CD4-positive, alpha-beta T cell treated with Interleukin-1 beta for 1 hour (primary cell): ENCODE measurements around the gene SHQ1.

Source experiments
- DNase-seq, 2 donors: peaks; one replicate each; pipeline ENCODE4 v3.0.0-alpha.2; 2020 to 2022

The SHQ1 gene

DNA sequence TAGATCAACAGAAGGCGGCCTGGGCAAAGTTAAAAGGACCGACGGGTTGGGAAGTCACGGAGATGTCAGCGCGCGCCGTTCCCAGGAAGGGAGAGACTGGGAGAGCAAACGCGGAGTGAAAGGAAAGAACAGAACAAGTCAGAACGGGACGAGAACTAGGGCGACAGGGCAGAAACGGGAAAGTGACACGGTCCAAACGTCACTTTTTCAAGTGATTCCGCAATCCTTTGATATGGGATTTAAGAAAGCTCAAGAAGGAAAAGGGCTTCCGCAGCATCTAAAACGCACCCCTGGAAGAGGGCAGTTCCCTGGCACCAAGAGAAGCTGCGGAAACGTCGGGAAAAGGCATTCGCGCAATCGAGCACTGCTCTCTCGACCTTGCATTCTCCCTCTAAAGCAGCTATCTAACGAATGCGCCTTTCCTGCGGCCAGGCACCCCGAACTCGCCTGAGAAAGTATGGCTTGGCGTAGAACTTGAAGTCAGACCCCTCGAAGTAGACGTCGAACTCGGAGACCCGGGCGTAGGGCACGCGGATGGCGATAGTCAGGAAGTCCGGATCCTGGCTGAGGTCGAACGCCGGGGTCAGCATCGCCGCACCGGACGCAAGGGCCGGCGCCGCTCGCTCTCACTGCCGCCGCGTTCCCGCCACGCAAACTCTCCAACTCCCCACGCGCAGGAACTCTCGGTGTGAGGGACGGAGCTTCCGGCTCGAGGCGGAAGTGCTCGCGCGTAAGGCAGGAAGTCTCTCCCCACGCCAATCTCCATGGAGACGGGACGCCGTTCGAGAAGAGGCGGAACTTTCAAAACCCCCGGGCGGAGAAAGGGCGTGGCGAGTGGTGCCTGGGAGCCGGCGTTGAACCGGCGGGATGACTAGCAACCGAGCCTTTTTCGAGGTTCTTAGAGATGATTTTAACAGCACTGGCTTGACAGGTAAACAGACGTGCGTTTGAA lies at the start of gene SHQ1:
Gene SHQ1, minus strand, starts transcription at position 695 of the 952 bp plus-strand sequence. Its CDS starts 105 bp downstream, at position 590.
- peak; percentile 92 to 93 for DNase-seq

DNA sequence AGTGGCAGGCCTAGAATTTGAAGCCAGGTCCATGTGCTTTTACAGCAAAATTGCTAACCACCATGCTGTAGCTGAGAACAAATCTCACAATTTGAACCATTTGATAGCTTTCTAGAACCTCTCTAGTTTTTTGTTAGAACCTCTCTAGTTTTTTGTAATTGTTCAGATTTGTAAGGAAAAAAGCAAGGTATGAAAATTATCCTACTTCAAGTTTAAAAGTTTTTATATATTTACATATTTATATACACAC lies 49.4 kb upstream of the SHQ1 start:
- DNase-seq: no peak

DNA sequence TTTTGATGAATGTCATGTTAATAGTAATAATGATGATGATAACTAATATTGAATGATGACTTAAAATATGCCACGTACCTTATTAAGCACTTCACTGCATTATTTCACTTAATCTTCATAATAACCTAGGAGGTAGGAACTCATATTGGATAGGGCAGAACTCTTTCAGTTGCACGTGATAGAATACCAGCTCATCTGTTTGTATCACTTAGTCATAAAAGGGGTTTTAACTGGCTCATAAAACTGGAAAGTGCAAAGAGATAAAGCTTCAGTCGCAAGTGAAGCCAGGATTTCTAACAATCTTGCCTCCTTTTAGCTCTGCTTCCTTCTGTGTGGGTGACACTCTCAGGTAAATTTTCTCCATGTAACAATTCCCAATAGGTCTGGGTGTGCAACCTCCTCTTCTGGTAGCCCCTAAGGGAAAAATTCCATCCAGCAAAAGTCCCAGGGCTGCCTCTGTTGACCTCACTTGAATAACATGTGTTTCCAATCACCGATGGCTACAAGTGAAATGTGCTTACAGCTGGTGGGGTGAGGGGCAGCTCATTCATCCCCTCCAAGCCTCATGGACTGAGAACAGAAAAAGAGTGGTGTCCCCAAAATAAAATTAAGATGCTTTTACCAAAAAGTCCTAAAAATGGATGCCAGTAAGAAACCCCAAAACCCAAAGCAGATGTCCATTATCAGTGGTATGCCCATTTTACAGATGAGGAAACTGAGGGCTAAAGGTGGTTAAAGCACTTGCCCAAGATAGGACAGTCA lies 48.9 kb upstream of the SHQ1 start:
- no peak for DNase-seq

DNA sequence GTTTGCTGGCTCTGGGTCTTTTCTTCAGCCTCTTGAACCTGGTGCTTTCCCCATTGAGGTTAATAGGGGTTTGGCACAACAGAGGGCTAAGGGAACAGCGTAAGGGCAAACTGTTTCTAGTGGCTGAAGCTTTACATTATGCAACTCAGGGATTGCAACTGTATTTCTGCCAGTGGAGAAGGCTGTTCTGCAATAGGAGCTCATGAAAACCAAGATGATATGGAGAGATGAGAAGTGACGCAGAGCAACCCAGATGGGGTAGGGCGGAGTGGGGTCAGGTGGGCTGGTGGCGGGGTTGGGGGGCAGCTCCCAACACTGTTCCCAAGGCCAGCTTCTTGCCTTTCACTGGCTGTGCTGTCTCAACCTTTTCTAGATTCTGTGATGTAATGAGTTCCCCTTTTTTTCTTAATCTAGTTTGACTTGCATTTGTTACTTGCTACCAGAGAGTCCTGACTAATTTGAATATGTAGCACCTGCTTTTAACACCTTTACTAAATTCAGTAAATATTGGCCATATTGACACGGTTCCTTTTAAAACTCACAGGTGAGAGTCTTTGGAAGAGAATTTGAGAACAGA lies 46.8 kb upstream of the SHQ1 start:
- no peak for DNase-seq

DNA sequence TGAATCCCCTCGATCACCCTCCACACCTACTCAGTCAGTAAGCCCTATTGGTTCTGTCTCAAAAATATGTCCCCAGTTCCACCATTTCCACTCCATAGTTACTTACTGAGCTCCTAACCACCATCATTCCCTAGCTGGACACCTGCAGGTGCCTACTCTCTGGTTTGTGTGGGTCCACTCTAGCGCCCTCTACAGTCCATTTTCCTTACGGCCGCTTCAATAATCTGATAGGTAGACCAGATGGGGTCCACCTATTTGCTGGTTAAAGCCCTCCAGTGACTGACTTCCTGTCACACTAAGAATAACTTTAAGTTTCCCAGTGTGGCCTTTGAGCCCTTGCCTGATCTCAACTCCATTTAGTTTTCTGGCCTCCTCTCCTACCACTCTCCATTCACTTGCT lies 44.6 kb upstream of the SHQ1 start:
- DNase-seq: no peak

DNA sequence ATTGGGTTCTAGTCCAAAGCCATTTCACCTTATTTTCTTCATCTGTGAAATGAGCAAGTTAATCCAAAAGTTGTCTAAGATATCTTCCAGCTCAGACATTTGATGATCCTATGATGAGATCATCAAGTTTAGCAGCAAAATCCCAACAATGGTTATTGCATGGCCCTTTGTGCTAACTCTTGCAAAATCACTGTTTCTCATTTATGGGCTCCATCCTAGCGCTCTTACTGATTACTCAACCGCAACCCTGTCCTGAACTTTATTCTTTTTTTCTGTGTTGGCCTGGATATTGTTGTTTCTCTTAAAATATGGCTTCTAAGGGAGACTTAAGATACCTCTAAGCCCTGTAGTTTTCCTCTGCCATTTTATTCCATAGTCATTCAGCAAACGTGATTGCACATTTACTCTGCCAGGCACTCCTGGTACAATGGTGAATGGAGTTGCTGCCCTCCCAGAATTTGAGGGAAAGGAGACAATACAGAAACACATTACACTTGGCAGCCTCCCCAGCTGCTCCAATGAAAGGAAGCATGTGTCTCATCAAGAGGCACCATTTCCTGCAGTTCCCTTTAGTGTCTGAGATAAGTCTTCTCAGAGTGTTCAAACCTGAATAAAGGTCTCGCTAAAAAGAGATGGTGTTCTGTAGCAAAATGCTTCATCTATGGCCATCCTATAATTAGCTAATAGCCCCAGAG lies 44.0 kb upstream of the SHQ1 start:
- no peak for DNase-seq

DNA sequence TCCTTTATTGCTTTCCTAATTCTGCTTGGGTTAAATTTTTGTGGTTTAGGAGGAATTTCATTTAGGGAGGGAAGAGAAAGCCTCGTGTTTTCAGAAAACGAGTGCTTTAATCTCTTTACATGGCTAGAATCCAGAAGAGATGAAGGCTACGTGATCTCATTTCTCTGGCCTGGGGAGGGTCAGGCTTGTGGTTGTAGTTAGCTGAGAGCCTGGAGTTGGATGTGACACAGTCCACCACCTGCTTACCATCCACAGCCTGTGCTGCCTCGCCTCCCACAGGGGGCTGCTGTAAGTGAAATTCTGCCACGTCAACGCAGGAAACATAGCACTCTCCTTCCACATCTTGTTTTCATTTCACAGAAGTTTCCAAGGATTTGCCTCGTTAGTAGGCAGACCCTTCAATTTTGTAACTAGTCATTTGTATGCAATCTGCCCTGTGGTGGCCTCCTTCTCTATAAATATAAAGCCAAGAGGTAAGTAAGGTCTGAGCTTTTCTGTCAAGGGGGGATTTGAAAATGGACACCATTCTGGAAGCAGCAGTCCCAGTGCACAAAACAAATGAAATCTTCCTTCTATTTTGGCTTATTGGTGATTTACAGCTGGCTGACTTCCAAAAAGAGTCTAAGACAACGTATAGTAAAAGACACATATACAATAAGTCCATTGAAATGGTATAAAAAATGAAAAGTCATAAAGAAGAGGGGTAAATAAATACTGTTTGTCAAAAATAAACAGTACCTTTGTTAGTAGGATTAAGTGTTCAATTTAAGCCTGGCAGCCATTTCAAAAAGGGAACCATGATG lies 43.0 kb upstream of the SHQ1 start:
- DNase-seq: no peak

DNA sequence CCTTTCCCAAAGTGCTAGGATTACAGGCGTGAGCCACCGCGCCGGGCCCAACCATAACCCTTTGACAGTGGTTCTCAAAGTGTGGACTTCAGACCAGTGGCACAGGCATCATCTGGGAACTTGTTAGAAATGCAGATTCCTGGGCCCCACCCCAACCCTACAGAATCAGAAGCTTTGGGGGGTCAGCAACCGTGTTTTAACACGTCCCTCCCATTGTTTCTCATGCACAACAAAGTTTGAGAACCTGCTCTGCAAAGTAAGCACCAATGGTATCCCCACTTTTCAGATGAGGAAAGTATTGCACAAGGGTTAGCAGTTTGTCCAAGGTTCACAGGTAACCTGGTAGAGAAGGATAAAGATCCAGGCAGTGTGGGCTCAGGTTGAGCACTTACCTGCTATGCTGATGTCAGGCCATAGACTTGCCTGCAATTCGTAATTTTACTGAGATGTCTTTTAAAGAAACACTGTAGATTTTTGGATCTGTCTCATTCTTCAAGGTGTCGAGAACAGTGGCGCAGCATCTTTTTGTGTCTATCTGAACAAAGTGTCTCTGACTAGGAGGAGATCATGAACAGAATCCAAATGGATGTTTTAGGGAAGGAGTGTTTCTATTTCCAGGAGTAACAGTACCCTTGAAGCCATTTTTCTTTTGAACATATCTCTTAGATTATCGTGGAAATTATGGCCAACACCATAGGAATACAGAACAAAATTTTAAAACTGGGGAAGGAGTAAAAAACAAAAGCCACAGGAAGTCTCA lies 42.1 kb upstream of the SHQ1 start:
- no peak for DNase-seq

DNA sequence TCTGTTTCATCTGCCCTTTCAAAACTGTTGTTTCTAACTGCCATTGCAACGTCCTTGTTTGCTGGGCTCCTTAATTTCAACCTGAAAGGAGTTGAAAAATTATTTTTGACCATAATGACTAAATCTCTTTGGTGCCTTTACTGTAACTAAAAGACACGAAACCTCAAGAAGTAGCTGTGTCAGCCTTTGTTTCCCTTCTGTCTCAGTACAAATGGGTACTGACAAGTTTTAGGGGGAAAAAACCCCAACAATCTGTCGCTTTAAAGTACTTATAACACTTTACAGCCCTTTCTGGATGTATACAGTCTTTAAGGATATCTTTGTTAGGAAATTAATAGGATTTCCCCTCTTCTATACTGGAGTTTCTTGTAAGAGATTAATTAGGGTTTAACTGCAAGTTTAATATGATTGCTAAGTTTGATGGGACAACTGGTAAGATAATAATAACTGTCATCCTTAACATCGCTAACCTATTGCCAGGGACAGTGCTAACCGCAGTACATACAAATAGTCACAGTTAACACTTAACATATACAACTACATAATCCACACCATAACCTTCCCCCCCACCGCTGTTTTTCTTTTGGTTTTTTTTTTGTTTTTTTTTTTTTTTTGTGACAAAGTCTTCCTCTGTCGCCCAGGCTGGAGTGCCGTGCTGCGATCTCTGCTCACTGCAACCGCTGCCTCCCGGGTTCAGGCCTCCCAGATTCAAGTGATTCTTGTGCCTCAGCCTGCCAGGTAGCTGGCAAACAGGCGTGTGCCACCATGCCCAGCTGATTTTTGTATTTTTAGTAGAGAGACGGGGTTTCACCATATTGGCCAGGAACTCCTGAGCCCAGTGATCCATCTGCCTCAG lies 41.3 kb upstream of the SHQ1 start:
- DNase-seq: no peak

DNA sequence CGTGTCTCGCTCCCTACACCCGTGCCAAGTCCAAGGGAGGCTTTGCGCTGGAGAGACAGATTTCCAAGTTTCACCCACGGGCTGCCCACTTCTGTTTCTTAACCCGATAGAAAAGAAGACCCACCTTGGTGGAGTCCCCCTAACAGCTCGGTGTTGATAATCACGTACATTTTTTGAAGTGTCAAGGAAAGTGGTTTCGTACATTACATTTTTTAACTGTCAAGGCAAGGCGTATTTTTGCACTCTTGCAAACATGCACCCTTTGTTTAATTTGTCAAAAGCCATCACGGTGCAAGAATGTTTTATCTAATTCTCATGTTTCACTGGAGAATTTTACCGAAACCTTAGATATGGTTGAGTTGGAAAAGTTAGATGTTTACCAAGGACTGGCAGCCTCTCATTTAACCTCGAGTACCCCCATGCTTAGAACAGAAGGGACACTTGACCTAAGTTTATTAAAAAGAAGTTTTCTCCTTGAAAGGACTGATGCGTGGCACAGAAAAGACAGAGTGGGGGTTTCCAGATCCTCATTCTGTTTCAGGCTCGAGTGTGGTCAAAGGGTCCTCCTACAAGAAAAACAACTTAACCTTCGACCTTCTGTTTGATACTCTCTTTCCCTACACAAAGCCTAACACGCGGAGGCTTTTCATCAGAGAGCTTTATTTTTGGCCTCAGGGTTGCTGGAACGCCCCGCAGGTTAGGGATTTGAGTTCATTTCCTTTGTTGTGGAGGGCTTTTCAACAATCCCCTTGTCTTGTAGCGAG lies 40.5 kb upstream of the SHQ1 start:
- no peak for DNase-seq

DNA sequence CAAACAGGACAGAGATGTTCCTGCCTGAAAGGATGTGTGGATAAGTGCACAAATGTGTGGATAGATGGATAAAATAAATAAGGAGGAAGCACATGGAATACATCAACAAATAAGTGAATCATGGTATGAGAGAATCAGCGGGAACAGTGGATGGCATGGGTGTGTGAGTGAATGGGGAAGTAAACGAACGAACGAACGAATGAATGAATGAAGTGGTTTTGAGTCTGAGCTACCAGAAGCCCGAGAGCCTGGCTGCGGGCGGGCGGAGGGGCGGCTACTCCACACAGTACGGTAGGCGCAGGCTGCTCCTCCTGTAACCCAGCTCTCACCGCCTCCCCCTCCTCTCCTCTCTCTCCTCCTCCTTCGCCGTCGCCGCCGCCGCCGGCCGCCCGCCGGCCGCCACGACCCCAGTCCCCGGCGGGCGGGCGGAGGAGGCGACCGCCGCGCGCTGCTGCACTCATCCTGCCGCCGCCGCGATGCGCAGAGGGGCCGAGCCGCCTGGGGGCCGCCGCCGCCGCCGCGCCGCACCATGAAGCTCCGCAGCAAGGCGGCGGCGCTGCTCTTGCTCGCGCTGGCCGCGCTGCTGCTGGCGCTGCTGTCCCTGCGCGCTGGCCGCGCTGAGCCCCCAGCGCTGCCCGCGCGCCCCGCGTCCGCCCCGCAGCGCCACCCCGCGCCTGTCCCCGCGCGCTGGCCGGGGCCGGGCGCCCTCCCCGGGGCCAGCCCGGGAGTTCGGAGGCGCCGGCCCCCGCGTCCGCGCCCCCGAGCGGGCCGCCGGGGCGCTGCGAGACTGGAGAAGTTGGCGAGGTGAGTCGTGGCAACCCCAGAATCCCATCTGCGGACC lies 39.7 kb upstream of the SHQ1 start, which contains the start of gene GXYLT2:
Gene GXYLT2, plus strand, starts transcription at position 342 of the 841 bp plus-strand sequence. Its CDS starts 188 bp downstream, at position 530.
- DNase-seq: no peak

DNA sequence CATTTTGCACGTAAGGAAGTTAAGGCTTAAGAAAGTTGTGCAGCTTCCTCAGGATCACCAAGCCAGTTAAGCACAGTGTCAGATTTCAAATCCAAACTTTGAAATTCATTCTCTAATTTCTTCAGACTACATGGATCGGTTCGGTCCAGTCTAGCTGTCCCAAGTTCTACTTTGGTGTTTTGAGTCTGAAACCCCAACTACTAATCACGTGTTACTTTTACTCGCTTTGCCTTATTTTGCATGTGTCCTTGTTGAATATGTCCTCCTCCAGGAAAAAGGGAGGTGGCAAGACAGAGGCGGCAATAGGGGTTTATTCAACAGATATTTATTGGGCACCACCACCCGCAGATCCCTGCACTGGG lies 39.1 kb upstream of the SHQ1 start:
- no peak for DNase-seq

DNA sequence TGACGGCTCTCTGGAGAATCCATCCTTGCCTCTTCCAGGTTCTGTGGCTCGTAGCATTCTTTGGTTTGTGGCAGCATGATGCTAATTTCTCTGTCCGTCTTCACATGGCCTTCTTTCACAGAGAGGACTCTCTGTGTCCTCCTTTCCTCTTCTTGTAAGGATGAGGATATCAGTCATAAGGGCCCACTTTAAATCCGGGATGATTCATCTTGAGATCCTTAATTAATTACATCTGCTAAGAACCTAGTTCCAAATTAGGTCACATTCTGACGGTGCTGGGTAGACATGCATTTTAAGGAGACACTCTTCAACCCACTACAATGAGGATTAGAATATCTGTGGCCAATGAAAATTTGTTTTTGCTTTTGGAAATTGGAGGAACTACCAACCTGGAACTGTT lies 23.9 kb upstream of the SHQ1 start:
- DNase-seq: no peak

DNA sequence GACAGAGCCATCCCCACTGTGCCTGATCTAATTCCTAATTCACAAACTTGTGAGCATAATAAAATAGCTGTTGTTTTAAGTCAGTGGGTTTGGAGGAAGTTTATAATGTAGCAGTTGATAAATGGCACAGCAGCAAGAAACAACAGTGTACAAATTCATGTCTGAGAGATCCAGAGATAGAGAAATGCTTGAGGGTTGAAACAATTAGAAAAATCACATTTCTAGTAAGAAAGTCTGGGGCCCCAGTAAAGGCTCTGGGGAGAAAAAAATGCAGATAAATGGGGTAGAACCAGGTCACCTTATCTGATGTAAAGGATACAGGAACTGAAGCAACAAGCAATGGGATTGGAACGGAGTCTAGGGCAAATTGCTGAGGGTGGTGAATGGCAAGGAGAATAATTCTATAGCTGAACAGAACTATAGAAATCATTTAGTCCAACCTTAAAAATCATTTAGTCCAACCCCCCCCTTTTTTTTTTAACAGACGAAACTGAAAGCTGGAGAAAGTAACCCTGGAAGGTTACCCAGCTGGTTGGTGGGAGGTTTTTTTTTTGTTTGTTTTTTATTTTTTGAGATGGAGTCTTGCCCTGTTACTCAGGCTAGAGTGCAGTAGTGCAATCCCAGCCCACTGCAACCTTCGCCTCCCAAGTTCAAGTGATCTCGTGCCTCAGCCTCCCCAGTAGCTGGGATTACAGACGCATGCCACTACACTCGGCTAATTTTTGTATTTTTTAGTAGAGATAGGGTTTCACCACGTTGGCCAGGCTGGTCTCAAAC lies 14.3 kb upstream of the SHQ1 start:
- DNase-seq: no peak

DNA sequence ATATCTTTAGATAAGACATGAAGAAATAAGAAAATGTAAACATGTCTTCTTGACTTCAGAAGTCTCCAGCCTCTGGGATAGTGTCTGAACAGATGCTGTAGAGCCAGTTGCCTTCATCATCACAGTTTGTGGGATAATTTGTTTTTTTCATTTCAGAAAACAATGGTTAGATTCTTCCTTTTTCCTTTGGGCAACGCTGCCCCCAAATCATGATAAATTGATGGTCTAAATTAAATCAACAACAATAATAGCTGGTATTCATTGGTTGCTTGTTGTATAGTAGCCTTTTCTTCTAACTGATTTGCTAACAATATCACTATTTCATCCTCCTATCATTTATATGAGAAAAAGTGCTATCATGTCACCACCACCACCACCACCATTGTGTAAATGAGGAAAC lies 12.6 kb upstream of the SHQ1 start:
- DNase-seq: no peak

DNA sequence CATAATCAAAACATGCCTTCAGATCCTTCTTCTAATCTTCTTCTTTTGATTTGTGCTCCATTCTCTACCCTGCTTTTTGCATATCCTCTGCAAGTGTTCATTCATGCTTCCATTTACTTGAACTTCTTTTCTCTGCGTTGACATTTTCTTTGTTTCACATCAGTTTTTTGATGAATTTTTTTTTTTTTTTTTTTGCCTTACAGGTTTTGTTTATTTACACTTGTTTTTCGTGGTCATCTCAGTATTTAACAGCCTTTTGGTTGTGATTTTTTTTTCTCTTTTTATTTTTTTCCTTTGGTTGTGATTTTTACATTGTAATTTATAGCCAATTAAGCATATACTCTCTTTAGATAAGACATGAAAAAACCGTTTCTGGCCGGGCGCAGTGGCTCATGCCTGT lies 11.8 kb upstream of the SHQ1 start:
- DNase-seq: no peak

DNA sequence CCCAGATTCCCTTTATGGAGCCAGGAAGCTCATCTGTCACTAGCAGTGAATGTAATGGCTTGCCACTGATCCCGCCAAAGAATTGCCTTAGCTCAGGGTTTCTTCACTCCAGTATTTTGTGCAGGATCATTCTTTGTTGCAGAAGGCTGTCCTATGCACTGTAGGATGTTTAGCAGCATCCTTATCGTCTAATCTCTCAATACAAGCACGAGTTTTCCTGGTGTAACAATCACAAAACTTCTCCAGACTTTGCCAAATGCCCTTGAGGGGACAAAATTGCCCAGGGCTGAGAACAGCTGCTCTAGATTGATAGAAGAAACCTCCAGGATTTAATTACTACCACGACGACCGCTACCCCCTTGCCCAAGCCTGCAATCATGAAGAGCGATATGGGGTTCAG lies 6.8 kb upstream of the SHQ1 start:
- no peak for DNase-seq

DNA sequence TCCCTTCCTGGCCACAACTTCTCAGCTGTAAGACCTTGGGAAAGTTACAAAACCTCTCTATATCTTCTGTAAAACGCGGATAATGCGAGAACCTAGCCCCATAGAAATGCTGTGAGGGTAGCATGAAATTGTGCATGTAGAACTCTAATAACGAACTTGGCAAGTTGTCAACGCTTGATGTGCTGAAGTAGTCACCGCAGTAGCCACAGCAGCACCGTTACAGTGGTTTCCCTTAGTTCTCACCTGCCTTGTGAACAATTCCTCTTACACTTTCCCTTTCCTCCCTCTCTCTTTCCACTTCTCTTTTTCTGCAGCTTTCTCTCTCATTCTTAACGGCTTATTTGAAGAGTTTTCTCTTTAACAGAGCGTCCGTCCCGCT lies 447 bp upstream of the SHQ1 start:
- DNase-seq: peak; percentile 11 to 33
